K562 (cell line): ENCODE measurements around the gene ORAI3. TPM values are rescaled to one million over a fixed set of nuclear protein-coding genes. Genes with fewer than 3 reads are reported as not detected.

Experiments used
- CAMTA2 ChIP-seq: fragments of 250-450 bp; sonication (Bioruptor Pico); conservative IDR thresholded peaks from 2 replicates; pipeline ENCODE4 v1.5.1; 2022
- CHD1 ChIP-seq: fragments of 200-600 bp; sonication (generic); IDR thresholded peaks from one replicate; pipeline ENCODE4 v1.6.1; 2012; ENCODE audit warnings: mild to moderate bottlenecking, moderate library complexity, low read length, inconsistent platforms
- CREB1 ChIP-seq, 2 experiments: sonication (generic) in 1 of 2; formaldehyde crosslinking in 1 of 2; IDR thresholded peaks; 2 replicates each; pipeline versions ENCODE4 v1.6.1 to v1.8.0; 2012 to 2022; ENCODE audit warnings: inconsistent platforms in 1 of 2, mild to moderate bottlenecking in 1 of 2, missing genetic modification reagents in 1 of 2, moderate library complexity in 1 of 2
- E2F1 ChIP-seq: sonication (generic); formaldehyde crosslinking; IDR thresholded peaks from 2 replicates; pipeline ENCODE4 v1.8.1; 2023; ENCODE audit warnings: mild to moderate bottlenecking, missing genetic modification reagents, moderate library complexity
- EGR1 ChIP-seq: fragments of 450-650 bp; conservative IDR thresholded peaks from 2 replicates; pipeline ENCODE4 v1.6.1; 2017; ENCODE audit warnings: mild to moderate bottlenecking
- IRF9 ChIP-seq: fragments of 450-650 bp; IDR thresholded peaks from 2 replicates; pipeline ENCODE4 v1.6.1; 2016; ENCODE audit warnings: missing biosample characterization, missing genetic modification characterization
- KDM4B ChIP-seq, 2 experiments: fragments of 450-650 bp in 1 of 2; sonication (generic) in 1 of 2; IDR thresholded peaks; 2 replicates each; pipeline ENCODE4 v1.6.1; 2016 to 2017; ENCODE audit warnings: borderline replicate concordance in 2 of 2, antibody characterized with exemption in 1 of 2, low read depth in 1 of 2, mild to moderate bottlenecking in 1 of 2
- NFATC3 ChIP-seq: fragments of 450-650 bp; IDR thresholded peaks from 2 replicates; pipeline ENCODE4 v1.6.1; 2017; ENCODE audit warnings: mild to moderate bottlenecking
- PPARD ChIP-seq: fragments of 250-450 bp; sonication (Bioruptor Pico); IDR thresholded peaks from 2 replicates; pipeline ENCODE4 v1.8.0; 2022; ENCODE audit warnings: inconsistent platforms, mild to moderate bottlenecking, moderate library complexity
- PRMT5 ChIP-seq: sonication (generic); formaldehyde crosslinking; IDR thresholded peaks from 2 replicates; pipeline ENCODE4 v1.5.0; 2020; ENCODE audit warnings: missing genetic modification reagents
- RAD51 ChIP-seq: fragments of 450-650 bp; IDR thresholded peaks from 2 replicates; pipeline ENCODE4 v1.7.1; 2016; ENCODE audit warnings: low read depth, mild to moderate bottlenecking, borderline replicate concordance
- RERE ChIP-seq: sonication (generic); formaldehyde crosslinking; IDR thresholded peaks from 2 replicates; pipeline ENCODE4 v1.8.0; 2023; ENCODE audit warnings: missing genetic modification reagents, mild to moderate bottlenecking, borderline replicate concordance
- SMARCB1 ChIP-seq: IDR thresholded peaks from 2 replicates; pipeline ENCODE4 v1.6.1; 2011; ENCODE audit warnings: improper control_type of control experiment, low read depth; ENCODE audit not compliant: insufficient read length
- TAF15 ChIP-seq: fragments of 200-400 bp; formaldehyde crosslinking; IDR thresholded peaks from 2 replicates; pipeline ENCODE4 v1.6.1; 2017; ENCODE audit warnings: mild to moderate bottlenecking, low read depth, low read length, moderate library complexity
- ZC3H4 ChIP-seq: sonication (generic); formaldehyde crosslinking; IDR thresholded peaks from 2 replicates; pipeline ENCODE4 v1.9.0; 2021; ENCODE audit warnings: missing genetic modification reagents, borderline replicate concordance
- ZFX ChIP-seq: sonication (generic); formaldehyde crosslinking; IDR thresholded peaks from 2 replicates; pipeline ENCODE4 v1.8.0; 2022; ENCODE audit warnings: mild to moderate bottlenecking, missing genetic modification reagents, moderate library complexity
- ZNF184 ChIP-seq: sonication (generic); formaldehyde crosslinking; IDR thresholded peaks from 2 replicates; pipeline ENCODE4 v1.5.0; 2020; ENCODE audit warnings: missing genetic modification reagents
- ZNF280B ChIP-seq: fragments of 250-450 bp; sonication (Bioruptor Pico); IDR thresholded peaks from 2 replicates; pipeline ENCODE4 v1.5.1; 2021; ENCODE audit warnings: mild to moderate bottlenecking
- polyA plus RNA-seq, 8 experiments: library from polyadenylated mRNA; depleted of rRNA in 4 of 8; stranded (reverse) in 5 of 8; unstranded in 3 of 8; fragments of >200 nt; fragmentation: Nextera tagmentation in 2 of 8; fragmentation: Illumina TruSeq in 1 of 8; extraction: Ambion mirVana in 2 of 8; extraction: Trizol in 1 of 8; gene quantifications; 2 replicates each; pipeline versions ENCODE4 v1.2.1 to v1.2.3, GENCODE V29; 2011 to 2014; ENCODE audit warnings: inconsistent platforms in 1 of 8, missing spikeins in 1 of 8
- total RNA-seq, 7 experiments: library from RNA; depleted of rRNA in 6 of 7; stranded (reverse); fragments of >200 nt in 6 of 7; fragmentation: Illumina TruSeq in 2 of 7; extraction: Trizol in 2 of 7; gene quantifications; 2 replicates each; pipeline versions ENCODE4 v1.2.1 to v1.2.3, GENCODE V29; 2011 to 2021; ENCODE audit warnings: low replicate concordance in 1 of 7

Gene ORAI3
- total and polyA plus RNA-seq, 9 of the 15 experiments (the other 6 are each of a cell fraction or from before 2014, with no cell fraction given) = 4.9 to 23.3 (median 14.1) TPM

GRCh38 chr16:30922420-30922959 is 26.4 kb upstream of the ORAI3 start (continued):
- TF ChIP-seq ZNF280B (CRISPR knock-in tag) (no peak), TAF15 (no peak), E2F1 (peak; percentile 72), RAD51 (no peak), PPARD (CRISPR knock-in tag) (no peak), SMARCB1 (no peak), PRMT5 (no peak), CHD1 (no peak), CAMTA2 (CRISPR knock-in tag) (no peak), ZC3H4 (no peak), EGR1 (0 out of 2 replicates have a peak, but pooled peaks have one; percentile 4), ZNF184 (CRISPR knock-in tag) (no peak), CREB1 (IDR thresholded peaks at IDR 0.05) (peak; percentile 98), CREB1 (CRISPR knock-in tag; IDR thresholded peaks at IDR 0.05) (peak; percentile 96), KDM4B (IDR thresholded peaks at IDR 0.05; ENCODE audit: borderline replicate concordance in 2 of 2, low read depth in 1 of 2) (peak in 1 of 2 experiments; percentile 83; a peak in 2 of 4 replicates), RERE (CRISPR knock-in tag) (no peak), NFATC3 (no peak), ZFX (CRISPR knock-in tag) (peak; percentile 52), IRF9 (no peak)
